Stomach (tissue), 9 donors: Measurements from ENCODE around the gene ZNF423. TPM values are rescaled to one million over a fixed set of nuclear protein-coding genes. Genes with fewer than 3 reads are reported as not detected.

Experiments used
- DNase-seq, 2 donors: peaks; one replicate each; pipeline versions ENCODE4 v3.0.0 to v3.0.0-alpha.2; 2013 to 2019
- H3K27ac ChIP-seq, 5 donors: fragments of 200-600 bp in 4 of 5; sonication (generic) in 4 of 5; one replicate each; pipeline ENCODE4 v1.5.1; 2013 to 2019; ENCODE audit warnings: mild to moderate bottlenecking in 1 of 5, moderate library complexity in 1 of 5
- H3K27me3 ChIP-seq, 3 donors: fragments of 200-600 bp; sonication (generic); one replicate each; pipeline ENCODE4 v1.5.1; 2017 to 2019; ENCODE audit warnings: mixed run types in 1 of 3
- H3K36me3 ChIP-seq, 4 donors: fragments of 200-600 bp; sonication (generic); 1 replicate in 3 of 4; 2 replicates in 1 of 4; pipeline ENCODE4 v1.5.1; 2016 to 2019
- H3K4me1 ChIP-seq, 4 donors: fragments of 200-600 bp; sonication (generic); one replicate each; pipeline ENCODE4 v1.5.1; 2016 to 2019
- H3K4me3 ChIP-seq, 4 donors: fragments of 200-600 bp; sonication (generic) in 3 of 4; one replicate each; pipeline ENCODE4 v1.5.1; 2016 to 2019; ENCODE audit warnings: mild to moderate bottlenecking in 1 of 4
- H3K9me3 ChIP-seq, 4 donors: fragments of 200-600 bp; sonication (generic); one replicate each; pipeline ENCODE4 v1.5.1; 2016 to 2019
- CTCF ChIP-seq, 7 experiments: fragments of 450-650 bp in 4 of 7; fragments of 200-600 bp in 3 of 7; sonication (generic) in 3 of 7; IDR thresholded peaks; one replicate each; pipeline ENCODE4 v1.5.1; 2016 to 2019; ENCODE audit warnings: antibody characterized with exemption in 7 of 7, control low read depth in 2 of 7, mild to moderate bottlenecking in 1 of 7
- EP300 ChIP-seq: sonication (generic); formaldehyde crosslinking; IDR thresholded peaks from one replicate; pipeline ENCODE4 v1.6.1; 2017; ENCODE audit warnings: antibody characterized with exemption
- POLR2A ChIP-seq, 4 donors: fragments of 450-650 bp; IDR thresholded peaks; one replicate each; pipeline ENCODE4 v1.6.1; 2016; ENCODE audit warnings: antibody characterized with exemption in 4 of 4, control low read depth in 2 of 4, mild to moderate bottlenecking in 1 of 4, moderate library complexity in 1 of 4
- POLR2AphosphoS5 ChIP-seq, 3 donors: sonication (generic); formaldehyde crosslinking; IDR thresholded peaks; one replicate each; pipeline ENCODE4 v1.6.1; 2016; ENCODE audit warnings: antibody characterized with exemption in 3 of 3
- WGBS, 5 donors: extraction: QIAGEN DNeasy Blood & Tissue Kit in 3 of 5; methylation state at CpG; one replicate each; pipeline versions ENCODE4 v1.1.5 to v1.1.7; 2013 to 2018; 5-methylcytosine and 5-hydroxymethylcytosine counted together
- intact Hi-C: fragments of 100-400 bp; cut with DNase I; formaldehyde crosslinking; loops from one replicate; pipeline ENCODE4 v1.15.1; 2023; ENCODE audit warnings: low total_unique reads
- polyA plus RNA-seq, 3 donors: library from polyadenylated mRNA; stranded (reverse); fragments of 200-250 nt; gene quantifications; one replicate each; pipeline ENCODE4 v1.2.3, GENCODE V29; 2013
- total RNA-seq, 5 donors: library from RNA; depleted of rRNA; stranded (reverse); fragments of >200 nt; gene quantifications; one replicate each; pipeline versions ENCODE4 v1.1.0 to v1.2.3, GENCODE V29; 2014 to 2016
- donor health status: healthy with polysubstance abuse.
- donor health status: Bipolar disorder and iron deficiency.
- donor health status: healthy.

Gene ZNF423
- total and polyA plus RNA-seq, 8 donors = 0.29 to 3.5 (median 1.0) TPM

DNA sequence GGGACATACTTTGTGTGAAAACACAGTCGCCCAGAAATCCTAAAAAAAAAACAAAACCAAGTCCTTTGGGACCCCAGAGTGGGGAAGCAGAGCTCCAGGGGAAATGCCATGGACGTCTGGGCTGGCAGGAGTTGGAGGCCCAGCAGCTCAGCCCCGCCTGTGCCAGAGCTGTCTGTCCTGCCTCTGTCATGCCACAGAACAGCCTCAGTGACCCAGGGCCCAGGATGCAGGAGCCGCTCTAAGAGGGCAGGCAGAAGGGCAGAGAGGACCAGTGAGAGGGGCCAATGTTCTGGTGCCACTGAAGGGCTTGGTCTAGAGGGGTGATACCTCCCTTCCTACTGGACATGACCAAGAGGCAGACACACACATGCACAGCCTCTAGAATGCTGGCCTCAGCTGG is 316.2 kb downstream of the ZNF423 start:
- Histone ChIP-seq H3K4me3 (no peak overlapping the region), H3K4me1 (peaks cover 0 to 4% (median 0%) of the 10 kb centered on the region in 4 donors), H3K36me3 (no peaks in the 10 kb centered on the region), H3K27ac (no peak overlapping the region), H3K9me3 (no peaks in the 10 kb centered on the region), H3K27me3 (peaks cover 0 to 5% (median 0%) of the 10 kb centered on the region in 3 donors)
- TF ChIP-seq POLR2A (IDR thresholded peaks at IDR 0.05) (no peak), EP300 (no peak), POLR2AphosphoS5 (IDR thresholded peaks at IDR 0.05) (no peak), CTCF (IDR thresholded peaks at IDR 0.05) (no peak)
- DNase-seq = no peak
- intact Hi-C loops = no loop called here
- 73 to 83% (median 77%) methylated on average over 4 of the region's 4 CpGs for WGBS, 5 donors

- Histone ChIP-seq H3K9me3 (no peaks in the 10 kb centered on the region), H3K27me3 (no peaks in the 10 kb centered on the region), H3K4me1 (no peaks in the 10 kb centered on the region), H3K27ac (no peak overlapping the region), H3K4me3 (no peak overlapping the region), H3K36me3 (no peaks in the 10 kb centered on the region)
- TF ChIP-seq CTCF (IDR thresholded peaks at IDR 0.05) = no peak
- no peak for TF ChIP-seq POLR2A (IDR thresholded peaks at IDR 0.05)
- no peak for TF ChIP-seq EP300
- TF ChIP-seq POLR2AphosphoS5 (IDR thresholded peaks at IDR 0.05) = no peak
- DNase-seq = no peak
- intact Hi-C loops = no loop called here
- 79 to 96% (median 86%) methylated on average over 2 to 7 of the region's 7 CpGs for WGBS, 5 donors
Observed at GRCh38 chr16:49537924-49538459, 317.9 kb downstream of the ZNF423 start.

- Histone ChIP-seq H3K36me3 (no peaks in the 10 kb centered on the region), H3K27me3 (peaks cover 0 to 11% (median 0%) of the 10 kb centered on the region in 3 donors), H3K4me1 (no peaks in the 10 kb centered on the region), H3K9me3 (no peaks in the 10 kb centered on the region), H3K4me3 (no peak overlapping the region), H3K27ac (no peak overlapping the region)
- DNase-seq = no peak
- intact Hi-C loops = no loop called here
- 82 to 92% (median 90%) methylated on average over 11 to 13 of the region's 13 CpGs for WGBS, 5 donors
- no peak for TF ChIP-seq POLR2AphosphoS5 (IDR thresholded peaks at IDR 0.05)
- TF ChIP-seq CTCF (IDR thresholded peaks at IDR 0.05) = no peak
- no peak for TF ChIP-seq POLR2A (IDR thresholded peaks at IDR 0.05)
- TF ChIP-seq EP300 = no peak
Observed at GRCh38 chr16:49534901-49535610, 320.9 kb downstream of the ZNF423 start.

DNA sequence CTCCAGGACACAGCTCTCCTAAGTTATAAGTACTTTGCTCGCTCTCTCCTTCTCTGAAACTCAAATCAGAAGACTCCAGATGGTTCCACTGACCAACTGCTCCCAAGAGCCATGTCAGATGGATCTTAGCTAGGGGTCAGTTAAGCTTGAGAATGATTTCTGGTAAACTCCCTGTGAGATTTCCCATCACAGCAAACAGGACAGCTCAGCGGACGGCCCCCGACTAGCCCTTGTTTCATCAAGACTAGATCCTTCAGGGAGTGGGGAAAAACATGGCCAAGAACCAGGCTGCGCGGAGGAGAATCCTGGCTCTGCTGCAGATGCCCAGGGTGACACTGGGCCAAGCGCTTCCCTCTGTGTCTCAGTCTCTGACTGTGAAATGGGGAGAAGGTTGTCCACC is 322.5 kb downstream of the ZNF423 start:
- Histone ChIP-seq H3K27ac (no peak overlapping the region), H3K27me3 (peaks cover 0 to 19% (median 0%) of the 10 kb centered on the region in 3 donors), H3K36me3 (no peaks in the 10 kb centered on the region), H3K4me3 (no peak overlapping the region), H3K9me3 (no peaks in the 10 kb centered on the region), H3K4me1 (peaks cover 0 to 7% (median 1%) of the 10 kb centered on the region in 4 donors)
- intact Hi-C loops = no loop called here
- DNase-seq = no peak
- 91 to 96% (median 96%) methylated on average over 7 of the region's 7 CpGs for WGBS, 5 donors
- no peak for TF ChIP-seq POLR2AphosphoS5 (IDR thresholded peaks at IDR 0.05)
- TF ChIP-seq POLR2A (IDR thresholded peaks at IDR 0.05) = no peak
- TF ChIP-seq EP300 = no peak
- no peak for TF ChIP-seq CTCF (IDR thresholded peaks at IDR 0.05)
